ENCODE measurements around the gene HACD2. TPM values are rescaled to one million over a fixed set of nuclear protein-coding genes. Genes with fewer than 3 reads are reported as not detected.

Gene HACD2
- total and polyA plus RNA-seq, 12 donors = 6.8 to 14.1 (median 10.6) TPM

- peaks cover 0 to under 1% (median 0%) of the 10 kb centered on the region in 9 donors for H3K4me1 ChIP-seq
- 86 to 87% methylated on average over 3 of the region's 3 CpGs for WGBS, 2 donors
Measured at GRCh38 chr3:123499322-123499721, 85.5 kb downstream of the HACD2 start.

GRCh38 chr3:123498761-123499160, 86.1 kb downstream of the HACD2 start:
- Histone ChIP-seq H3K27ac (no peak overlapping the region), H3K36me3 (peaks cover 0 to 71% (median 0%) of the 10 kb centered on the region in 9 donors), H3K27me3 (no peaks in the 10 kb centered on the region), H3K4me3 (no peak overlapping the region), H3K9me3 (no peaks in the 10 kb centered on the region), H3K4me1 (peaks cover 0 to 6% (median 0%) of the 10 kb centered on the region in 9 donors)
- DNase-seq (no peak), ATAC-seq (no peak)
- intact Hi-C loops (cut with DNase I) = loop anchor here in 1 of 10 donors (10.0 kb wide), 1 partner anchor 56 kb away; no protein-coding TSS in a partner anchor
- no peak for TF ChIP-seq CTCF (IDR thresholded peaks at IDR 0.05)
- WGBS, 2 donors = 93 to 97% methylated on average over 3 of the region's 3 CpGs

More at GRCh38 chr3:123499322-123499721, 85.5 kb downstream of the HACD2 start:
- Histone ChIP-seq H3K9me3 (no peaks in the 10 kb centered on the region), H3K27ac (no peak overlapping the region), H3K36me3 (peaks cover 0 to 66% (median 0%) of the 10 kb centered on the region in 9 donors), H3K27me3 (no peaks in the 10 kb centered on the region), H3K4me3 (no peak overlapping the region)
- TF ChIP-seq CTCF (IDR thresholded peaks at IDR 0.05) = no peak
- DNase-seq (no peak), ATAC-seq (no peak)
- intact Hi-C loops (cut with DNase I) = loop anchor here in 1 of 10 donors (10.0 kb wide), 1 partner anchor 55 kb away; no protein-coding TSS in a partner anchor

- TF ChIP-seq CTCF (IDR thresholded peaks at IDR 0.05) = no peak
- Histone ChIP-seq H3K4me1 (peaks cover 0 to 30% (median 4%) of the 10 kb centered on the region in 9 donors), H3K27ac (no peak overlapping the region)
Measured at GRCh38 chr3:123493912-123494311, 90.9 kb downstream of the HACD2 start.

GRCh38 chr3:123491966-123492587, 92.8 kb downstream of the HACD2 start:
- 42 to 69% methylated on average over 4 of the region's 4 CpGs for WGBS, 2 donors
- peaks cover 0 to 48% (median 0%) of the 10 kb centered on the region in 9 donors for H3K36me3 ChIP-seq
- no peak overlapping the region for H3K4me3 ChIP-seq
- no peaks in the 10 kb centered on the region for H3K9me3 ChIP-seq
- H3K27me3 ChIP-seq = no peaks in the 10 kb centered on the region
- peak overlapping the region in 4 of 10 donors; percentile 42 to 56 (median 48) for H3K27ac ChIP-seq
- TF ChIP-seq CTCF (IDR thresholded peaks at IDR 0.05) = no peak
- H3K4me1 ChIP-seq = peaks cover 0 to 47% (median 7%) of the 10 kb centered on the region in 9 donors
- intact Hi-C loops (cut with DNase I) = loop anchor here in 3 of 10 donors (2.0 to 10.0 kb wide), 3 partner anchors 43 to 163 kb away; partner anchors contain the start of gene ADCY5 (in 1 of the 3)
- ATAC-seq (no peak), DNase-seq (no peak)

More at GRCh38 chr3:123493912-123494311, 90.9 kb downstream of the HACD2 start:
- DNase-seq = no peak
- no peak overlapping the region for H3K4me3 ChIP-seq
- H3K27me3 ChIP-seq = no peaks in the 10 kb centered on the region
- WGBS, 2 donors = 61 to 68% methylated on average over 4 of the region's 4 CpGs
- intact Hi-C loops (cut with DNase I) = loop anchor here in 1 of 10 donors (10.0 kb wide), 1 partner anchor 61 kb away; no protein-coding TSS in a partner anchor
- no peak for ATAC-seq
- peaks cover 0 to 67% (median 0%) of the 10 kb centered on the region in 9 donors for H3K36me3 ChIP-seq
- H3K9me3 ChIP-seq = no peaks in the 10 kb centered on the region
